GM20000 (cell line): Measurements from ENCODE around the gene OR2A14.

ENCODE experiments used
- DNase-seq: peaks from one replicate; pipeline ENCODE4 v3.0.0; 2012; ENCODE audit warnings: low spot score
- TF ChIP-seq, protein P1 (sequence below): IDR thresholded peaks from 2 replicates; pipeline ENCODE4 v1.5.1; 2012; ENCODE audit warnings: mild to moderate bottlenecking, control low read depth; ENCODE audit errors: extremely low read depth, missing control alignments

Gene OR2A14, protein sequence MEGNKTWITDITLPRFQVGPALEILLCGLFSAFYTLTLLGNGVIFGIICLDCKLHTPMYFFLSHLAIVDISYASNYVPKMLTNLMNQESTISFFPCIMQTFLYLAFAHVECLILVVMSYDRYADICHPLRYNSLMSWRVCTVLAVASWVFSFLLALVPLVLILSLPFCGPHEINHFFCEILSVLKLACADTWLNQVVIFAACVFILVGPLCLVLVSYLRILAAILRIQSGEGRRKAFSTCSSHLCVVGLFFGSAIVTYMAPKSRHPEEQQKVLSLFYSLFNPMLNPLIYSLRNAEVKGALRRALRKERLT

DNA sequence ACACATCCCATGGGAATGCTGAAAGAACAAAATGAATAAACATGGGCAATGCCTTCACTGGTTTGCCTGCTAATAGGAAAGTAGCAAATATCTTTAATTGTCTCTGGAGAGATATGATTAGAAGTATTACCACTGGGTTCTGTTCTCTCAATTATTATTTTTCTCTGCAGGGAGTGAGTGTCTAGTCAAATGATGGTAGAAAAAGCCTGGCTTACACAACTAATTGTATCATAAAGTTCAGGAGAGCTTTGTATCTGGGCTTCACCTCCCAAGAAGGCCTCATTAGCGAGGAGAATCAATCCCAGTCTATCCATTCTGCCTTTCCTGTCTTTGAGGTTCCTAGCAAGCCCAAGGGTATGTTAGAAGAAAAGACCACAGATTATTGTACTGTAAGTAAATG, at the start of gene OR2A14:
TSS of gene OR2A14 (plus strand) at position 301 of the 400 bp plus-strand sequence. CDS start 5,937 bp downstream, outside the sequence.
- no peak for DNase-seq
- TF ChIP-seq, protein P1, sequence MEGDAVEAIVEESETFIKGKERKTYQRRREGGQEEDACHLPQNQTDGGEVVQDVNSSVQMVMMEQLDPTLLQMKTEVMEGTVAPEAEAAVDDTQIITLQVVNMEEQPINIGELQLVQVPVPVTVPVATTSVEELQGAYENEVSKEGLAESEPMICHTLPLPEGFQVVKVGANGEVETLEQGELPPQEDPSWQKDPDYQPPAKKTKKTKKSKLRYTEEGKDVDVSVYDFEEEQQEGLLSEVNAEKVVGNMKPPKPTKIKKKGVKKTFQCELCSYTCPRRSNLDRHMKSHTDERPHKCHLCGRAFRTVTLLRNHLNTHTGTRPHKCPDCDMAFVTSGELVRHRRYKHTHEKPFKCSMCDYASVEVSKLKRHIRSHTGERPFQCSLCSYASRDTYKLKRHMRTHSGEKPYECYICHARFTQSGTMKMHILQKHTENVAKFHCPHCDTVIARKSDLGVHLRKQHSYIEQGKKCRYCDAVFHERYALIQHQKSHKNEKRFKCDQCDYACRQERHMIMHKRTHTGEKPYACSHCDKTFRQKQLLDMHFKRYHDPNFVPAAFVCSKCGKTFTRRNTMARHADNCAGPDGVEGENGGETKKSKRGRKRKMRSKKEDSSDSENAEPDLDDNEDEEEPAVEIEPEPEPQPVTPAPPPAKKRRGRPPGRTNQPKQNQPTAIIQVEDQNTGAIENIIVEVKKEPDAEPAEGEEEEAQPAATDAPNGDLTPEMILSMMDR: no peak

GRCh38 chr7:144074374-144074773, 48.6 kb upstream of the OR2A14 start:
- no peak for DNase-seq
- TF ChIP-seq, protein P1: no peak

- TF ChIP-seq, protein P1: no peak
- DNase-seq: no peak
Observed at GRCh38 chr7:144085978-144086377, 37.0 kb upstream of the OR2A14 start, which contains the start of gene OR2A12. TSS of gene OR2A12 (plus strand) at chr7:144086278. CDS start at chr7:144095108, 8,830 bp downstream.

- DNase-seq: no peak
- TF ChIP-seq, protein P1: no peak
Observed at GRCh38 chr7:144086730-144087129, 36.2 kb upstream of the OR2A14 start.

DNA sequence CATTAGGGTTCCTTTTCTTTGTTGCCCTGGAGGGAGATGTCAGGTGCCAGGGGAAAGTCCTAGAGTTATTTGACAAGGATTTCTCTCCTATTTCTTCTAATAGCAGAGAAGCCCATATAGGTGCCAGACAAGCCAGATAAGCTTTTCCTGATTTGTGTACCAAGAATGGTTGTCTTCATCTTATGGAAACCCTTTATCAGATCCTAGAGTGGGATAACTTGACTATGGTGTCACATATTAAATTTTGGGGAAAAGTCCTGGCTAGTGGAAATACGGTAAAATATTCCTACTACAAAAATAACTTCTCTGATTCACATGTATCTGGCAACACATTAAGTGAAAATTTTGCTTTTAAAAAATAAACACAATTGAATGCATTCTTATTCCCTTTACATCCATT, 35.7 kb upstream of the OR2A14 start:
- DNase-seq: no peak
- TF ChIP-seq, protein P1: no peak

DNA sequence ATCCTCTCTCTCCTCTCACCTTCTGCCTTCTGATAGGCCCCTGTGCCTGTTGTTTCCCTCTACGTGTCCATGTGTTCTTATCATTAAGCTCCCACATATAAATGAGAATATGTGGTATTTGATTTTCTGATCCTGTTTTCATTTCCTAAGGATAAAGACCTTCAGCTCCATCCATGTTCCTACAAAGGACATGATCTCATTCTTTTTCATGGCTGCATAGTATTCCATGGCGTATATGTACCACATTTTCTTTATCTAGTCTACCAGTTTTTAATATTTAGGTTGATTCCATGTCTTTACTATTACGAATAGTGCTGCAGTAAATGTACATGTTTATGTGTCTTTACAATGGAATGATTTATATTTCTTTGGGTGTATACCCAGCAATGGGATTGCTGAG, 32.3 kb upstream of the OR2A14 start:
- TF ChIP-seq, protein P1: no peak

GRCh38 chr7:144098776-144099175, 24.2 kb upstream of the OR2A14 start:
- TF ChIP-seq, protein P1: no peak
- no peak for DNase-seq

More for the DNA sequence above, 32.3 kb upstream of the OR2A14 start:
- no peak for DNase-seq
